Coronary artery (tissue), 2 donors: Measurements from ENCODE around the gene KCTD1.

Experiments used
- DNase-seq: peaks from one replicate; pipeline ENCODE4 v3.0.0-alpha.2; 2017; ENCODE audit warnings: low spot score
- H3K27ac ChIP-seq, 2 donors: fragments of 200-600 bp; sonication (generic); one replicate each; pipeline ENCODE4 v1.5.1; 2016 to 2019
- H3K4me3 ChIP-seq: fragments of 200-600 bp; sonication (generic); 2 replicates; pipeline ENCODE4 v1.5.1; 2016; ENCODE audit warnings: mild to moderate bottlenecking, moderate library complexity
- TF ChIP-seq, protein P1 (sequence below): fragments of 200-600 bp; sonication (generic); IDR thresholded peaks from one replicate; pipeline ENCODE4 v1.5.1; 2019; ENCODE audit warnings: antibody characterized with exemption

The KCTD1 gene

DNA sequence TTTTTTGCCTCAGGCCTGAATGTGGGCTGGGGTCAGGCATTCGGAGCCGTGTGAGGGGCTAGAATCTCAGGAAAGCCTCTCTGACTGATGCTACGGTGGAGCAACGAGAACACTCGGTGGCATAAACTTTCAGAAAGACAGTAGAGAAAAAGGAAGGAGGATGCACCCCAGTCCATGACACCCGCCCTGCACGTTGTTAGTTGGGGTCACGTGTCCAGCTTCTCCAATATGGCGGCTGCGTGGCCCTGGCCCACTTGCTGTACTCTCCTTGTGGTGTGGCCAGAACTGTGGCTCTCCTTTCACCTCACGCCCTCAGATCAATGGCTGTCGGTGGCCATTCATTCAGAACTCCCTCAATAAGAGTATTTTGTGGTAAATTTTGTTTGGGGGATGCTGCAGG, 131.2 kb downstream of the KCTD1 start:
- no peak overlapping the region for H3K27ac ChIP-seq
- TF ChIP-seq, protein P1, sequence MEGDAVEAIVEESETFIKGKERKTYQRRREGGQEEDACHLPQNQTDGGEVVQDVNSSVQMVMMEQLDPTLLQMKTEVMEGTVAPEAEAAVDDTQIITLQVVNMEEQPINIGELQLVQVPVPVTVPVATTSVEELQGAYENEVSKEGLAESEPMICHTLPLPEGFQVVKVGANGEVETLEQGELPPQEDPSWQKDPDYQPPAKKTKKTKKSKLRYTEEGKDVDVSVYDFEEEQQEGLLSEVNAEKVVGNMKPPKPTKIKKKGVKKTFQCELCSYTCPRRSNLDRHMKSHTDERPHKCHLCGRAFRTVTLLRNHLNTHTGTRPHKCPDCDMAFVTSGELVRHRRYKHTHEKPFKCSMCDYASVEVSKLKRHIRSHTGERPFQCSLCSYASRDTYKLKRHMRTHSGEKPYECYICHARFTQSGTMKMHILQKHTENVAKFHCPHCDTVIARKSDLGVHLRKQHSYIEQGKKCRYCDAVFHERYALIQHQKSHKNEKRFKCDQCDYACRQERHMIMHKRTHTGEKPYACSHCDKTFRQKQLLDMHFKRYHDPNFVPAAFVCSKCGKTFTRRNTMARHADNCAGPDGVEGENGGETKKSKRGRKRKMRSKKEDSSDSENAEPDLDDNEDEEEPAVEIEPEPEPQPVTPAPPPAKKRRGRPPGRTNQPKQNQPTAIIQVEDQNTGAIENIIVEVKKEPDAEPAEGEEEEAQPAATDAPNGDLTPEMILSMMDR, result no peak
- H3K4me3 ChIP-seq, result no peak overlapping the region
- DNase-seq, result no peak

DNA sequence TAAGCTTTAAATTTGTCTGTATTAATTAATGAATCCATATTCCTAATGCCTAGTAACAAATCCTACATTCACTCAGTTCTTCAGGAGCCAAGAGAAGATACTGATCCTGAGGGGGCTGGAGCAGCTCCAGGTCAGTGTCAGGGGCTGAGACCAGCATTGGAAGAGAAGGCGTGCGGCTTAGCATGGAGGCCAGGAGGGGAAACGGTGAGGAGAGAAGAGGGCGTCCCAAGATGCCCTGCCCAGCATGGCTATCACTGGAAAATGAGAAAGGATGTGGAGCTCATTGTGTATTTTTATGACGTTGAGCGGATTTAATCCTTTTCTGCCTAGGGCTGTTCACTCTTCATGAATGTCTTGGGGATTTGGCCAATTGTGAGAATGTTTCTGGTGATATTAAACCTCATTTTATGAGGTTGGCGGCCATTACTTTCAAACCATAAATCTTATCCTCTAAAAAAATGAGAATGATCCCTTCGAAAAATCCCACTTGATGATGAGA, 131.7 kb downstream of the KCTD1 start:
- Histone ChIP-seq H3K4me3 (no peak overlapping the region), H3K27ac (no peak overlapping the region)
- TF ChIP-seq, protein P1, result no peak
- no peak for DNase-seq

DNA sequence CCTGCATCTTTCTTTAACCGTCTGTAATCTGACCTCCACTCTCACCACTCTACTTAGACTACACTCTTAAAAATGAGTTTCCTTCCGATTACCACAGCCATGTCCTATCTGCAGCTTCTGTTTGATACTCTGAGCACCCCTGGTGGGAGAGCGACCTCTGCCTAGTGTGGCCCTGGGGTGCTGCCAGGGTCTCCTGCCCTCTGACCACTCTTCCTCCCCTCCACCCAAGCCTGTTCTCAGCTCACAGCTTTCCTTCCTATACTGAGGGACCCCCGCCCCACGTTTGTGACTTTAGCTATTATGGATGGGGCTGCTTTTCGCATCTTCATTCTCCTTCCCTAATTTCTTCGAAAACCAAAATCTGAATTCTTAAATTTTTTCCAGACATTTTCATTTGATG, 132.7 kb downstream of the KCTD1 start:
- no peak overlapping the region for H3K4me3 ChIP-seq
- TF ChIP-seq, protein P1, result no peak
- DNase-seq, result no peak
- H3K27ac ChIP-seq, result no peak overlapping the region

DNA sequence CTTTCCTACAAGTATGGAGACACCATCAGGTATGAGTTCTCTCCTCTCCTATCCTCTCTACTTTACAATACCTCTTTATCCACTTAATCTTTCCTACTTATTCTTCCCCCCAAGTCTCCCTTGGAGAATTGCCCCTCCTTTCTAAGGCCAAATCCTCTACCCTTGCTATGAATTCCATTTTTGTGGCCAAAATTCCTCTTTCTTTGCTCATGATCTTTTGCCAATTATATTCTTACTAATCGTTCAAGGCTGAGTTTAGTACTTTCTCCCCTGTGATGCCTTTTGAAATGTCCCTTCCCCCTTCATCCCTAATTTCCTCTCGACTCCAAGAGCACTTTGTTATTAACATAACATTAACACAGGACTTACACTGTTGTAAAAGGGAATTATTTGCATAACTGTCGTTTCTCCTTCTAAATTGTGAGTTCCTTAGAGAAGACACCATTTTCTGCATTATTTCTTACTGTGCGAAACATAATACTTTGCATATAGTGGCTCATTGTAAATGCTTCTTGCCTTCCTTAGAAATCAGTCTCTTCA, 133.4 kb downstream of the KCTD1 start:
- H3K27ac ChIP-seq, result no peak overlapping the region
- no peak overlapping the region for H3K4me3 ChIP-seq
- no peak for DNase-seq
- TF ChIP-seq, protein P1, result no peak

DNA sequence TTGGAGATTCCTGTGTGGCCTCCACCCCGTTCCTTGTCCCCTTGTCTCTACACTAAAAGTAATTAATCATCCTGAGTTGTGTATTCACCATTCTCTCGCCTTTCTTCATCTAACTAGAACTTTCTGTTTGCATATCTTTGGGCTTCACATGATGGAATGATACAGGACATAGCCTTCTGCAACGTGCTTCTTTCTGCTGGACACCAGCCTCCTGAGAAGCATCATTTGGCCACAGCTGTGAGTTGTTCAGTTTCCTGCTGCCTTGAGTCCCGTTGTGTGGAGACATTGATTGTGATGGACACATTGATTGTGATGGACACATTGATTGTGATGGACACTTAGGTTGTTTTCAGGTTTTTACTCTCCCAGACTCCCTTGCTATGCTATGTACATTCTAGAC, 139.3 kb downstream of the KCTD1 start:
- TF ChIP-seq, protein P1, result no peak
- no peak for DNase-seq

DNA sequence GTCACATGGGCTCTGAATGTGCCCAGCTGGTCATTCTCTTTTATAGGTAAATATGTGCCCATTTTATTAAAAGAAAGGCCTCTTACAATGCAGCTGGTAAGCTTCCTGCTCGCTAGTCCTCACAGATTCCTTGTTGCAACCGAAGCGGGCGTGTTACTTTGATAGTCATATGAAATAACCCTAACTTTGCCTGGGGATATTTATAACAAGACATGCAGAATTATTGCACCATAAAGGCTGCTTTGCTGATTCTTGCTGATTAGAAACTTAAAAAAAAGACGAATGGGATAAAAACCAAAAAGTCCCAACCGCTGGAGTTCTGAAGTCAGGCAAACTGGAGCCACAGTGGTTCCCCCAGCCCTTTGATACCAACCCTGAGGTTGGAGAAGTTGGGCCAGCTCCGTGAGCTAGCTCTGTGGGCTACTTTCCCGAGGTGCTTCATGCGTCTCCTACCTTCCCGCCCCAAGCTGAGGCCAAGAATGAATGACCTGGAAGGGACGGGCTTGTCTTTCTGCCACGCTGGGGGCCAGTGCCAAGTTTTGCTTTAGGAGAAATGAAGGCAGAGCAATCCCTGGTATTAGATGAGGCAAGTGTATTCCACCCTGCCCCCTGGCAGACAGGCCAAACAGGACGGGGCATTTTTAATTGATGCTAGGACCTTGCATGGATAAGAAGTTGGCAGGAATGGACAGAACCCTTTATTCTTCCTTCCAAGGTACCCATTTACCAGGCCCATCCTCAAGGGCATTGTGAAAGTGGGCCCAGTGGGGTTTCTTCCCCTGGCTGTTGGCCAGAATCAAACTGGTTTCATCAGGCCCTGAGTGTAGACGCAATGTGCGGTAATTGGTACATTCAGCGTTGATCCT, 140.4 kb downstream of the KCTD1 start:
- DNase-seq, result no peak
- TF ChIP-seq, protein P1, result no peak
- Histone ChIP-seq H3K4me3 (no peak overlapping the region), H3K27ac (no peak overlapping the region)

More for the DNA sequence above, 139.3 kb downstream of the KCTD1 start:
- no peak overlapping the region for H3K27ac ChIP-seq
- no peak overlapping the region for H3K4me3 ChIP-seq
